Memory B cell (primary cell): ENCODE data around the gene MYCT1.
"Not testable (repeated sequence)": the region's sequence is repeated elsewhere in the genome, so short reads cannot be mapped to it uniquely, and the experiment has no call there.

Source experiments
- ATAC-seq: fragments of 150-1000 bp; cut with Tn5 transposase; 2 replicates; pipeline ENCODE4 v1.10.0; 2021; ENCODE audit warnings: low read depth, mild to moderate bottlenecking, moderate library complexity
- DNase-seq, 2 donors: peaks; one replicate each; pipeline ENCODE4 v3.0.0; 2022; ENCODE audit warnings: low spot score in 2 of 2
- H3K27ac Mint-ChIP-seq: one replicate; pipeline ENCODE4 v1.8.0; 2022; ENCODE audit warnings: mild to moderate bottlenecking, moderate library complexity, mixed read lengths
- H3K27me3 Mint-ChIP-seq: one replicate; pipeline ENCODE4 v1.8.0; 2022; ENCODE audit warnings: mixed read lengths
- H3K36me3 Mint-ChIP-seq: one replicate; pipeline ENCODE4 v1.8.0; 2022; ENCODE audit warnings: mild to moderate bottlenecking, mixed read lengths
- H3K4me1 Mint-ChIP-seq: one replicate; pipeline ENCODE4 v1.8.0; 2022; ENCODE audit warnings: mixed read lengths
- H3K4me3 Mint-ChIP-seq: one replicate; pipeline ENCODE4 v1.8.0; 2022; ENCODE audit warnings: mild to moderate bottlenecking, moderate library complexity, mixed read lengths
- H3K9me3 Mint-ChIP-seq: one replicate; pipeline ENCODE4 v1.8.0; 2022; ENCODE audit warnings: mixed read lengths

MYCT1 gene, protein sequence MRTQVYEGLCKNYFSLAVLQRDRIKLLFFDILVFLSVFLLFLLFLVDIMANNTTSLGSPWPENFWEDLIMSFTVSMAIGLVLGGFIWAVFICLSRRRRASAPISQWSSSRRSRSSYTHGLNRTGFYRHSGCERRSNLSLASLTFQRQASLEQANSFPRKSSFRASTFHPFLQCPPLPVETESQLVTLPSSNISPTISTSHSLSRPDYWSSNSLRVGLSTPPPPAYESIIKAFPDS

DNA sequence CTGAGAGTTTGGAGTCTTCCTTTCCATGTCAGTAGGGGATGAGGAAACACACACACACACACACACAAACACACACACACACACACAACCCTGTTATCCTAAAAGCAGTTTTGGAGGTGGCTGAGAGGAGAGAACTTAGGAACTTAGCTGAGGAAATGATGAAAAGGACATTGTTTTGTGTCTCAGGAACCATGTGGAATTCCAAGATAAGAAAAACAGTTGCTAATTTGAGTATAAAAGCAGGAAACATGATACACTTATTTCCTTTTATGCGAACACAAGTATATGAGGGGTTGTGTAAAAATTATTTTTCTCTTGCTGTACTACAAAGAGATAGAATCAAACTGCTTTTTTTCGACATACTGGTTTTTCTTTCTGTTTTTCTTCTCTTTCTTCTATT, at the start of gene MYCT1:
TSS of gene MYCT1 (plus strand) at position 264 of the 400 bp plus-strand sequence. CDS start at position 270, 6 bp downstream.
- ATAC-seq: no peak
- DNase-seq: no peak

DNA sequence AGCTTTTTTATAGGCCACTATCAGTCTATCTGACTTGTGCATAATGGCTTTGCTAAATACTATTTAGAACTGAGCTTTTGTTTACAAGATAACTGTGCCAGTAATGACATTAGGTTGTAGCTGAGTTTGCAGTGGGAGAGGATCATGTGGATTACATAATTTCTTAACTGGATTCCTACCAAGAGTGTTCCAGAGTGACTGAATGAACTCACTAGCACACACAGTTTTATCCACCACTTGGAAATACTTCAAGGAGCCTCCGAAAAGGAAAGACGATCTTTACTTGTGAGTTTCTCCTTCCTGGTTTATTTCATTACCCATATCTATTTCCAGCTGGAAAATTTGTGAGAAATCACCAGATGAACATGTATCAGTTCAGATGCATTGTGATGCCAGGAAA, 49.6 kb upstream of the MYCT1 start:
- no peak for DNase-seq
- no peak overlapping the region for H3K4me3 Mint-ChIP-seq
- no peak for ATAC-seq
- H3K27ac Mint-ChIP-seq: no peak overlapping the region
- peaks cover 5% of the 10 kb centered on the region for H3K27me3 Mint-ChIP-seq
- no peaks in the 10 kb centered on the region for H3K9me3 Mint-ChIP-seq
- H3K4me1 Mint-ChIP-seq: no peaks in the 10 kb centered on the region
- no peaks in the 10 kb centered on the region for H3K36me3 Mint-ChIP-seq

More for the DNA sequence above, at the start of gene MYCT1:
- H3K9me3 Mint-ChIP-seq: no peaks in the 10 kb centered on the region
- no peaks in the 10 kb centered on the region for H3K36me3 Mint-ChIP-seq
- no peaks in the 10 kb centered on the region for H3K4me1 Mint-ChIP-seq
- no peak within 1 kb of the TSS for H3K27ac Mint-ChIP-seq
- H3K4me3 Mint-ChIP-seq: no peak within 1 kb of the TSS
- peaks cover 3% of the 10 kb centered on the region for H3K27me3 Mint-ChIP-seq

DNA sequence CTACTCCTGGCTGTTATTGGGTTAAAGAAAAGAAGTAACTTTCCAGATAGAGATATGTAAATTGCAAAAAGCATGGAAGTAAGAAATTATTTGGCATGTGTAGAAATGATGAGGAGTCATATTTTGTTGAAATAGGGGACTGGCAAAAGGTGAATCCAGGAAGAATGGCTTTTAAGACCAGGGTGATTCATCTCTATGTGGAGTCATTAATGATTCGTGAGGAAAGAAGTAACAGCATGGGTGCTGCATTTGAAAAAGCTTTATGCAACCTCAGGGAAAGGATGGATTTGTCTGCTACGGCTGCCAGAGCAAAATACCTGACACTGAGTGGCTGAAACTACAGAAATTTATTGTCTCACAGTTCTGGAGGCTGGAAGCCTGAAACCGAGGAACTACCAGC, 45.7 kb upstream of the MYCT1 start:
- Mint-ChIP-seq H3K27me3 (no peaks in the 10 kb centered on the region), H3K9me3 (no peaks in the 10 kb centered on the region), H3K27ac (no peak overlapping the region), H3K4me3 (no peak overlapping the region), H3K36me3 (no peaks in the 10 kb centered on the region), H3K4me1 (no peaks in the 10 kb centered on the region)
- ATAC-seq: no peak
- no peak for DNase-seq

DNA sequence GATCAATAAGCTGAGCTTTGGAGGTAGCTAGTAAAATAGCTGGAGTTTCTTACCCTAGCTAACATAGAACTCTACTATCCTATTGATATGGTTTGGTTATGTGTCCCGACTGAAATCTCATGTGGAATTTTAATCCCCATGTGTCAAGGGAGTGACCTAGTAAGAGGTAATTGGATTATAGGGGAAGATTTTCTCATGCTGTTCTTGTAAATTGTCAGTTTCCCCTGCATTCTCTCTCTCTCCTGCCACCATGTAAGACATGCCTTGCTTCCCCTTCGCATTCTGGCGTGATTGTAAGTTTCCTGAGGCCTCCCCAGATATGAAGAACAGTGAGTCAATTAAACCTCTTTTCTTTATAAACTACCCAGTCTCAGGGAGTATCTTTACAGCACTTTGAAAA, 35.9 kb upstream of the MYCT1 start:
- H3K36me3 Mint-ChIP-seq: no peaks in the 10 kb centered on the region
- DNase-seq (no peak), ATAC-seq (no peak)
- H3K4me3 Mint-ChIP-seq: no peak overlapping the region
- H3K4me1 Mint-ChIP-seq: no peaks in the 10 kb centered on the region
- peaks cover 2% of the 10 kb centered on the region for H3K9me3 Mint-ChIP-seq
- H3K27ac Mint-ChIP-seq: no peak overlapping the region
- peaks cover 4% of the 10 kb centered on the region for H3K27me3 Mint-ChIP-seq

DNA sequence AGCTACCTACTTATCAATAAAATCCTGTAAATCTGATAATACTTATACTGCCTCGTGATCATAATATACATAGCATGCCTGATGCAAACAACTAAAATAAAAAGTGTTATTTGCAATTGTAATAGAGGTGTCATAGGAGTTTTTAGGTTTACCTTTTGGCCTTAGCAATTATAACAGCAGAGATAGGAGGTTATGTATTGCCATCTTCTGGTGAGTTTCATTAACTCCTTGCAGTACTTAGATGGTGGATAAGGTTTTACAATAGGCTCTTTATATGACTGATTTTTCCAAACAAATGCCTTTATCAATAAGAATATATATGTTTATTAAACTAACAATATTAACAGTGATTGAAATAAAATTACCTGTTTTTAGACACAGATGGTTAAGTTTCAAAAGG, 27.8 kb upstream of the MYCT1 start:
- Mint-ChIP-seq H3K27ac (no peak overlapping the region), H3K36me3 (no peaks in the 10 kb centered on the region), H3K4me1 (no peaks in the 10 kb centered on the region), H3K27me3 (peaks cover 5% of the 10 kb centered on the region), H3K9me3 (peaks cover 3% of the 10 kb centered on the region), H3K4me3 (no peak overlapping the region)
- ATAC-seq: no peak
- DNase-seq: no peak

DNA sequence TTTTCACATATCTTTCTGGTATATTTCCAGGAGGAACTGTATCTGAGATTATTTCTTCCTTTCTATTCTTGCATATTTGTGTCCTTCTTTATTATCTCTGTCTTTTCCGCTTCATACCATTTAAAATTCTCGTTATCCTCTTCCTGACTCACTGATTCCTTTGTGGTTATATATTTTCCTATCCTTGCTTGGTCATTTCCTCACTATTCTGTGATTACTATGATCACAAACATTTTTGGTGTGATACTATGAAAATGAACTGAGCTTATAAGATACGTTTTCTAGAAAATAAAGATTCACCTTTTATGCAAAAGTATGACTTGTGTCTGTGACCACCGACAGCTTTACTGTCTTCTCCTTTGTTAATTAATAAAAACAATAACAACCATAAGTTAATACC, 26.5 kb upstream of the MYCT1 start:
- H3K27me3 Mint-ChIP-seq: peaks cover 5% of the 10 kb centered on the region
- no peaks in the 10 kb centered on the region for H3K4me1 Mint-ChIP-seq
- no peak for ATAC-seq

DNA sequence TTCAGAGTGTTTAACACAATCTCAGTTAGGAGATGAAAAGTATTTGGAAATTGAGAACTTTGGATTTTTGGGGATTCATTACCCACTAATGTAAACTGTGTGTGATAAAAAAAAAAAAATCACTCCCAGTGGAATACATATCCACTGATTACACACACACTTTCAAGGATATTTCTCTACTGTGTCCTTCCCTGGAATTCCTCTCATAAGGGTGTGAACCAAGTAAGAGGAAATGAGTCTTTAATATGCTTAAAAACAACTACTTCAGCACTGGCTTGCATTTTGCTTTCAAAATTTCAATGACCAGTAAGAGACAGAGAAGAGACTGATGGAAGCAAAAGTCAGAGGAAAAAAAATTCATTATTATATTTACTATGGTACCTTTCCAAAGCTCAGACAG, 24.5 kb upstream of the MYCT1 start:
- Mint-ChIP-seq H3K9me3 (no peaks in the 10 kb centered on the region), H3K4me1 (no peaks in the 10 kb centered on the region), H3K4me3 (no peak overlapping the region), H3K36me3 (no peaks in the 10 kb centered on the region), H3K27me3 (peaks cover 5% of the 10 kb centered on the region), H3K27ac (no peak overlapping the region)
- DNase-seq (no peak), ATAC-seq (no peak)

More for the DNA sequence above, 26.5 kb upstream of the MYCT1 start:
- no peak overlapping the region for H3K27ac Mint-ChIP-seq
- H3K36me3 Mint-ChIP-seq: no peaks in the 10 kb centered on the region
- H3K9me3 Mint-ChIP-seq: peaks cover 3% of the 10 kb centered on the region
- no peak overlapping the region for H3K4me3 Mint-ChIP-seq
- no peak for DNase-seq

DNA sequence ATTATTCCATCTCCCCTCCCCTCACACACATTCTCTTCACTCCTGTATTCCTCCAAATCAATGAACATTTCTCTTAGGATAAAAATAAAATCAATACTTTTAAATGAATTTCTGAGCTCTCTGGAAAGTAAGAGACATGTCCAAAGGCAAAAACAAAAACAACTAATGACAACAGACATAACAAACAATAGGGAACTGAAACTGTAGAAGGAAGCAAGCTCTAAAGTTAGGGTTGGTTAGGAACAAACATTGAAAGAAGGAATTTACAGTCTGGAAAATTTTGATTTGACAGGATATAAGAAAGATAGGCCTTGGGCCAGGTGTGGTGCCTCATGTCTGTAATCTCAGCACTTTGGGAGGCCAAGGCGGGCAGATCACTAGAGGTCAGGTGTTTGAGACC, 17.5 kb upstream of the MYCT1 start:
- no peaks in the 10 kb centered on the region for H3K4me1 Mint-ChIP-seq

DNA sequence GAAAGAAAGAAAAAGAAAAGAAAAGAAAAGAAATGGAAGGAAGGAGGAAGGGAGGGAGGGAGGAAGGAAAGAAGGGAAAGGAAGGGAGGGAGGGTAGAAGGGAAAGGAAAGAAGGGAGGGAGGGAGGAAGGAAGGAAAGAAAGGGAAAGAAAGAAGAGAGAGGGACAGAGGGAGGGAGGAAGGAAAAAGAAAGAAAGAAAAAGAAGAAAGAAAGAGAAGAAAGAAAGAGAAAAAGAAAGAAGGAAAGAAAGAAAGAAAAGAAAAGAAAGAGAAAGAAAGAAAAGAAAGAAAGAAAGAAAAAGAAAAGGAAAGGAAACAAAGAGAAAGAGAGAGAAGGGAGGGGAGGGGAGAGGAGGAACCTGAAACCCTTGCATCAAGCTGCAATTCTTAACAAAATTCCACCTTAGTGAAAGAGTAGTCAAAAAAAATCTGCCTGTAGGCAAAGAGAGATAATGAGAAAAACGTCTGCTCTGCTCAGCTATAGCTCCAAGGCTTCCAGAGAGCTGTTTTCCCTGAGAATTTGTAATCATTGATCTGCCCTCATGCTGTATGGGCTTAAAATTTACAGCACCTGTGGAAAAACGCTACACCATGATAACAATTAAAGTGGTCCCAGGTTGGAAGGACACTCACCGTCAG, 16.7 kb upstream of the MYCT1 start:
- no peaks in the 10 kb centered on the region for H3K9me3 Mint-ChIP-seq
- DNase-seq (no peak), ATAC-seq (no peak)
- H3K27ac Mint-ChIP-seq: no peak overlapping the region
- H3K4me3 Mint-ChIP-seq: no peak overlapping the region
- H3K4me1 Mint-ChIP-seq: no peaks in the 10 kb centered on the region
- H3K27me3 Mint-ChIP-seq: peaks cover 1% of the 10 kb centered on the region
- no peaks in the 10 kb centered on the region for H3K36me3 Mint-ChIP-seq

More for the DNA sequence above, 17.5 kb upstream of the MYCT1 start:
- no peaks in the 10 kb centered on the region for H3K9me3 Mint-ChIP-seq
- H3K27me3 Mint-ChIP-seq: peaks cover 1% of the 10 kb centered on the region
- DNase-seq (no peak), ATAC-seq (no peak)
- no peak overlapping the region for H3K4me3 Mint-ChIP-seq
- no peak overlapping the region for H3K27ac Mint-ChIP-seq
- H3K36me3 Mint-ChIP-seq: no peaks in the 10 kb centered on the region

DNA sequence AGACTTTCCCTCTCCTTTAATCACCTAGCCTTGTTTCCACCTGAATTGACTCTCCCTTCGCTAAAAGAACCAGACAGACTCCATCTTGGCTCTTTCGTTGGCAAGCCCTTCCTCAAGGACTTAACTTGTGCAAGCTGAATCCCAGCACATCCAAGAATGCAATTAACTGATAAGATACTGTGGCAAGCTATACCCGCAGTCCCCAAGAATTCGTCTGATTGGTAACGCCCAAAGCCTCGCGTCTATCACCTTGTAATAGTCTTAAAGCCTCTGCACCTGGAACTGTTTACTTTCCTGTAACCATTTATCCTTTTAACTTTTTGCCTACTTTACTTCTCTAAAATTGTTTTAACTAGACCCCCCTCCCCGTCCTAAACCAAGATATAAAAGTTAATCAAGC, 15.6 kb upstream of the MYCT1 start:
- Mint-ChIP-seq H3K9me3 (no peaks in the 10 kb centered on the region), H3K27ac (no peak overlapping the region), H3K36me3 (no peaks in the 10 kb centered on the region), H3K4me1 (no peaks in the 10 kb centered on the region), H3K4me3 (no peak overlapping the region), H3K27me3 (peaks cover 1% of the 10 kb centered on the region)
- DNase-seq: no peak
- no peak for ATAC-seq

DNA sequence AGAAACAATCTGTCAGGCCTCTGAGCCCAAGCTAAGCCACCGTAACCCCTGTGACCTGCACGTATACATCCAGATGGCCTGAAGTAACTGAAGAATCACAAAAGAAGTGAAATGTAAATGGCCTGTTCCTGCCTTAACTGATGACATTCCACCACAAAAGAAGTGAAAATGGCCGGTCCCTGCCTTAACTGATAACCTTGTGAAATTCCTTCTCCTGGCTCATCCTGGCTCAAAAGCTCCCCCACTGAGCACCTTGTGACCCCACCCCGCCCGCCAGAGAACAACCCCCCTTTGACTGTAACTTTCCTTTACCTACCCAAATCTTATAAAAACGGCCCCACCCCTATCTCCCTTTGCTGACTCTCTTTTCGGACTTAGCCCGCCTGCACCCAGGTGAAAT, 14.8 kb upstream of the MYCT1 start:
- not testable (repeated sequence) for H3K9me3 Mint-ChIP-seq, DNase-seq, ATAC-seq, H3K4me3 Mint-ChIP-seq, H3K36me3 Mint-ChIP-seq, H3K27me3 Mint-ChIP-seq, H3K27ac Mint-ChIP-seq, H3K4me1 Mint-ChIP-seq

DNA sequence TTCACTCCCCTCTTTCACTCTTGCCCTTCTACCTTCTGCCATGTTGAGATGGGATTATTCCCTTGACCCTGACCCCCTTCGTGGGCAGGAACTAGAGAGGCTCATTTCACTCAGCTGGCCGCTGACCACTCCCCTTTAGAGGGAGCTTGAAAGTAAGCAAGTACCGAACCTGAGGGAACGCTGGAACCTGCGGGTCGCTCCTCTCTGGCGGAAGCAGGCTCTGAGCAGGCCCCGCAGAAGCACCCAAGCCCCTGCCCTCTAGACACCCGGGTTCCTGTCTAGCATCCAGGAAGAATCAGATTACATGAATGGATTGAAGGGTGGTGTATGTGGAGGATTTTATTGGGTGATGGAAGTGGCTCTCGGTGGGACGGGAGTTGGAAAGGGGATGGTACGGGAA, 11.9 kb upstream of the MYCT1 start:
- no peak overlapping the region for H3K27ac Mint-ChIP-seq
- no peaks in the 10 kb centered on the region for H3K9me3 Mint-ChIP-seq
- no peaks in the 10 kb centered on the region for H3K4me1 Mint-ChIP-seq
- H3K4me3 Mint-ChIP-seq: no peak overlapping the region
- DNase-seq (no peak), ATAC-seq (no peak)
- H3K27me3 Mint-ChIP-seq: no peaks in the 10 kb centered on the region
- no peaks in the 10 kb centered on the region for H3K36me3 Mint-ChIP-seq

DNA sequence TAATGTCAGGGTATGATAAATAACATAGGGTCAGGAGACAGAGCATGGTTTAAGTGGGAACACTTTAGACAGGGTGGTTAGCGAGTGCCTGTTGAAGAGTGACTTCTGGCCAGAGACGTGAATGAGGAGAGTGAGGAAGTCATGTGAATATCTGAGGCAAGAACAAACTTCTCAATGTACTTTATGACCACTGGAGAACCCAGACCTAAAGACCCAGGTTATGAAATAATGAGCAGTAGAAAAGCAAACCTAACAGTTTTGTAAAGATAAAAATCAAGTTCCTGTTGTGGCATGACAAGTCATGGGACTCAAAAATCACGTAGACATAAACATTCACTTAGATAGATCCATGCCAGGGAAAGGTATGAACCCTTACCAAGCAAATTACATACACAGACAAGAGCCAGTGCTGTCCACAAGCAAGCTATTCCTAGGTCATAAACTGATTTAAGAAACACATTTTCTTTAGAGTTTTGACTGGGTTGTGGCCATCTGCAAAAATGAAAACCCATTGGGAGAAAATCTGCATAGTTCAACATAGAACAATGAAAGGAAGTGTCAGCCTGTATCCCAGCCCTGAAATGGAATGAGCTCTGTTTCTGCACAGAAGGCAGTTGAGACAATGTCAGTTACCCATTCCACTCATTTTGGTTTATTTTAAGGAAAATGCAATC, 2.2 kb upstream of the MYCT1 start:
- no peak for ATAC-seq
- H3K4me3 Mint-ChIP-seq: no peak overlapping the region

DNA sequence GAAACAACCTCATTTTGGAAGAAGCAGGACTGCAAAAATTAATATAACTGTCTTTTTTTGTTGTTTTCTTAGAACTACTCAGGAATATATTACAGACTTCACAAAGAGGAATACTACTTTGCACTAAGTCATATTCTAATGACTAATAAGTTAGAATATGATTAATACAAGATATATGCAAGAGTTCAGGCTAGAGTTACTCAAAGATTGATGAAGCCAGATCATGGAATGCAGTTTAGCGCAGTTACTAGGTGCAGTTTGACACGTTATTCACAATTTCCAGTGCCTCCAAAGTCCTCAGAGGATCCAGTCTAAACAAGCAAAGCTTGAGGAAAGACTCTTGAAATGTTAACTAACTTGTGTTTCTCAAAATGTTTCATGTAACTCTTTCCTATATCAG, 1.2 kb upstream of the MYCT1 start:
- H3K9me3 Mint-ChIP-seq: no peaks in the 10 kb centered on the region
- H3K4me3 Mint-ChIP-seq: no peak overlapping the region
- ATAC-seq (no peak), DNase-seq (no peak)
- no peaks in the 10 kb centered on the region for H3K36me3 Mint-ChIP-seq
- H3K4me1 Mint-ChIP-seq: no peaks in the 10 kb centered on the region
- H3K27ac Mint-ChIP-seq: no peak overlapping the region
- peaks cover 3% of the 10 kb centered on the region for H3K27me3 Mint-ChIP-seq

More for the DNA sequence above, 2.2 kb upstream of the MYCT1 start:
- no peaks in the 10 kb centered on the region for H3K4me1 Mint-ChIP-seq
- DNase-seq: no peak
- H3K27ac Mint-ChIP-seq: no peak overlapping the region
- no peaks in the 10 kb centered on the region for H3K36me3 Mint-ChIP-seq
- H3K9me3 Mint-ChIP-seq: no peaks in the 10 kb centered on the region
- peaks cover 3% of the 10 kb centered on the region for H3K27me3 Mint-ChIP-seq
